ENCODE results near the gene CNTN4.

Gene CNTN4

DNA sequence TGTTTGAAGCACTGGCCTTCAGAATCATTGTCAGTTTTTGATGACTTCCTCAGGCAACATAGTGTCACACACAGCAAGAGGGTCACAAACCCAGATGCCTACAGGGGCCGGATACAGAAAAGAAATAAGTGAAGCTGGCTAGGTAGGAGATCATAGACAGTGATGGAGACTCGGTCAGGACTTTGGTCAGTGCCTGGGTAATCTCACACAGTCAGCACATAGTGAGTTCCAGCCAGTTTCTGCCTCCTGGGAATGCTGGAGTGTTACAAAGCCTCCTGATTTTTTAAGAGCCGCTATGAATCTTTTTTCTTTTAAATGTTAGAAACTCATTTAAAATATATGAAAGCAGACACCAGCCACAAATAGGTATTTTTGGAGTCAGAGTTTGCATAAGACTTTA, 612.4 kb downstream of the CNTN4 start:
- Histone ChIP-seq H3K27ac (ENCODE audit: low read depth, low read length, severe bottlenecking) (no peak overlapping the region), H3K4me1 (ENCODE audit: control insufficient read depth, insufficient read depth, low read length, poor library complexity, severe bottlenecking) (no peaks in the 10 kb centered on the region), H3K9me3 (ENCODE audit: control insufficient read depth, low read length) (no peaks in the 10 kb centered on the region), H3K36me3 (ENCODE audit: control insufficient read depth, insufficient read depth, low read length) (no peaks in the 10 kb centered on the region), H3K4me3 (ENCODE audit: extremely low read depth, insufficient read depth, low read length, poor library complexity, severe bottlenecking) (no peak overlapping the region)
- WGBS, 2 experiments (ENCODE audit: insufficient coverage in 2 of 2), result 63 to 82% methylated on average over 2 of the region's 3 CpGs

DNA sequence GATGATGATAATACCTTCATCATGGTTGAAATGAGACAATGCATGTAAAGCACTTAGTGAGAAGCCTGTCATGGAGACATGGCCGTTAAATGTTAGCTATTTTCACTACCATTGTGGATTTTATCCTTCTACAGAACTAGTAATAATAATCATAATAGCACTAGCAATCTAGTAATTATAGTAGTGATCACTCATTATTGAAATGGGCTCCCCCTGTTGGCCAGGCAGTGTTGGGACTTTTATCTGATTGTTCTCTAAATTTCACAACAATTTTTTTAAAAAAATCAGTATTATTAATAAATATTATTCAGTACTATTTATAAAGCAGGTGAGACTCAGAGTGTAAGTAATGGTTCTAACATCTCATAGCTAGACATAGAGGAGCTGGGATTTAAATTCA, 615.3 kb downstream of the CNTN4 start:
- Histone ChIP-seq H3K4me3 (ENCODE audit: extremely low read depth, insufficient read depth, low read length, poor library complexity, severe bottlenecking) (no peak overlapping the region), H3K27ac (ENCODE audit: low read depth, low read length, severe bottlenecking) (no peak overlapping the region), H3K36me3 (ENCODE audit: control insufficient read depth, insufficient read depth, low read length) (no peaks in the 10 kb centered on the region), H3K9me3 (ENCODE audit: control insufficient read depth, low read length) (no peaks in the 10 kb centered on the region), H3K4me1 (ENCODE audit: control insufficient read depth, insufficient read depth, low read length, poor library complexity, severe bottlenecking) (no peaks in the 10 kb centered on the region)
- no CpG with 5 or more reads among the region's 1 CpG for WGBS, 2 experiments (ENCODE audit: insufficient coverage in 2 of 2)

- H3K27ac ChIP-seq (ENCODE audit: low read depth, low read length, severe bottlenecking), result no peak overlapping the region
- no peaks in the 10 kb centered on the region for H3K4me1 ChIP-seq (ENCODE audit: control insufficient read depth, insufficient read depth, low read length, poor library complexity, severe bottlenecking)
- no peaks in the 10 kb centered on the region for H3K9me3 ChIP-seq (ENCODE audit: control insufficient read depth, low read length)
- H3K36me3 ChIP-seq (ENCODE audit: control insufficient read depth, insufficient read depth, low read length), result no peaks in the 10 kb centered on the region
- 100% methylated on average over 1 of the region's 5 CpGs; no CpG with 5 or more reads in 1 of the 2 experiments for WGBS, 2 experiments (ENCODE audit: insufficient coverage in 2 of 2)
- no peak overlapping the region for H3K4me3 ChIP-seq (ENCODE audit: extremely low read depth, insufficient read depth, low read length, poor library complexity, severe bottlenecking)
These were observed 616.2 kb downstream of the CNTN4 start for GRCh38 chr3:2714834-2715233.

- Histone ChIP-seq H3K9me3 (ENCODE audit: control insufficient read depth, low read length) (no peaks in the 10 kb centered on the region), H3K27ac (ENCODE audit: low read depth, low read length, severe bottlenecking) (no peak overlapping the region), H3K4me3 (ENCODE audit: extremely low read depth, insufficient read depth, low read length, poor library complexity, severe bottlenecking) (no peak overlapping the region), H3K36me3 (ENCODE audit: control insufficient read depth, insufficient read depth, low read length) (no peaks in the 10 kb centered on the region), H3K4me1 (ENCODE audit: control insufficient read depth, insufficient read depth, low read length, poor library complexity, severe bottlenecking) (no peaks in the 10 kb centered on the region)
- WGBS, 2 experiments (ENCODE audit: insufficient coverage in 2 of 2), result 100% methylated on average over 1 of the region's 3 CpGs; no CpG with 5 or more reads in 1 of the 2 experiments
These were observed 628.4 kb downstream of the CNTN4 start for GRCh38 chr3:2727101-2727500.

DNA sequence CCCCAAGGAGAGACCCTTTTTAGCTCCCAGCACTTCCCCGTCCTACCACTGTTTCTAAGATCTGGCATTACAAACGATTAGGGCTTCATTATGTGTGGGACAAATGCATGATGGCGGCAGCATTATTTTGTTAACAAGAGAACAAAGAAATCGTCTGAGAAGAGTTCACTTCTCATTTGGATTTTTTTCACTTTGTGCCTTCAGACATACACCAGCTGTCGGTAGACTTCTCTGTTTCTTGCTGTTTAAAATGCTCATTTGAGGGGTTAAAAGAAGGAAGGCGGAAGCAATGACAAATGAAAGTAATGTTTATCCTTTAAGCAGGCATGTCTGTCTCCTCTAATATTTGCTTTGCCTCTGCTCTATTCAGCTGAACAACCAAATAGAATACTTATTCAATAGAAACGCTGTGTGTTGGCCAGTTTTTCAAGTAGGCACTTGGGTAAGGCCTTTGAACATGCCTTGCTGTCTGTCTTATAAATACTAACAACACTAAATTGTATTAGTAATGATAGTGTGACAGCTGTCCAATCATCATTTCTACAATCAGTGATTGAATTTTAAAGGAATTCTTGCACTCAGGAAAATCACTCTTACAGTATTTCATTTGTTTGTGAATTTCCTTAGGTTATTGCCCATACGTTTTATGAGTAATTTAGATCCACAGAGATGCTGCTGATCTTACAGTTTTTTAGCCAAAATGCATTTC, 629.1 kb downstream of the CNTN4 start:
- H3K36me3 ChIP-seq (ENCODE audit: control insufficient read depth, insufficient read depth, low read length), result no peaks in the 10 kb centered on the region
- H3K27ac ChIP-seq (ENCODE audit: low read depth, low read length, severe bottlenecking), result no peak overlapping the region
- no peak overlapping the region for H3K4me3 ChIP-seq (ENCODE audit: extremely low read depth, insufficient read depth, low read length, poor library complexity, severe bottlenecking)
- WGBS, 2 experiments (ENCODE audit: insufficient coverage in 2 of 2), result 80 to 83% methylated on average over 1 to 4 of the region's 8 CpGs
- no peaks in the 10 kb centered on the region for H3K4me1 ChIP-seq (ENCODE audit: control insufficient read depth, insufficient read depth, low read length, poor library complexity, severe bottlenecking)
- no peaks in the 10 kb centered on the region for H3K9me3 ChIP-seq (ENCODE audit: control insufficient read depth, low read length)

DNA sequence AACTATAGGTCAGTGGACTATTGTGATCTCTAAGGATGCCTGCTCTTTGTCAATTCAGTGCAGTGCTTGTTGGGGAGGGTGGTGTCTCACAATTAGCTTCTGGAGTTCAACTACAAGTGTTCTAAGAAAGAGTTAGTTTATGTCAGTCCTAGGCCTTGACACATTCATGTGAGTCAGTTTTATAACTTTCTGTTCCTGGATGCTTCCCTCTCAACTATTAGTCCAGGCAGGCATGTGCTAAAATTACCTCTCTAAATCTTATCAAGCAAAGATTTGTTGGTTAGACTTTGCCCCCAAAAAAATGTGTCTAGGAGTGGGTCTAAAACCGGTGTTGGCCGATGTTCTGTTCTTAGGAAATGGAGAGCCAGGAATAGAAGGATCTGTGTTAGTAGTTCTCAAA, 633.2 kb downstream of the CNTN4 start:
- H3K4me1 ChIP-seq (ENCODE audit: control insufficient read depth, insufficient read depth, low read length, poor library complexity, severe bottlenecking), result no peaks in the 10 kb centered on the region

DNA sequence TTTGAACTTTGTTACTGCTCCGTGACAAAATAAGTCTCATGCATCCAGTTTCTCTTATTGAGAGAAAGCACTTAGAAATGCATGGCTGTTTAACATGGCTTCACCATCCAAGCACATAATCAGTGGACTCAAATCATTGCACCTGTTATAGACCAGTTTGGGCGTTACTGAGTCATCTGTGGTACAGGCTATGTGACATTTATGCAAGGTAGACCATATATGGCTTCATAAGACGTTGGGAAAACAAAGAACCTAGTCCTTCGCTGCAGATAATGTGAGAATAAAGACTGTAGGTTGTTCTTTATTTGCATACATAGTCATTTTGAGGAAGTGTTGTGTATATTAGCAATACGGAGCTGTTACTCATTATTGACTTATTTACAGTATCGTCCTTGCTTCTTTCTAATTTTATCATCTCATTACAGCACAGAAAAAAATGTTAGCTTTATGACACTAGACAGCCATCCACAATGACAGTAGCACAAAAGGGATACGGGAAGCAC, 636.8 kb downstream of the CNTN4 start:
- no peaks in the 10 kb centered on the region for H3K36me3 ChIP-seq (ENCODE audit: control insufficient read depth, insufficient read depth, low read length)
- no peaks in the 10 kb centered on the region for H3K4me1 ChIP-seq (ENCODE audit: control insufficient read depth, insufficient read depth, low read length, poor library complexity, severe bottlenecking)
- no peak overlapping the region for H3K27ac ChIP-seq (ENCODE audit: low read depth, low read length, severe bottlenecking)
- no peaks in the 10 kb centered on the region for H3K9me3 ChIP-seq (ENCODE audit: control insufficient read depth, low read length)
- 69 to 70% methylated on average over 2 to 4 of the region's 7 CpGs for WGBS, 2 experiments (ENCODE audit: insufficient coverage in 2 of 2)
- no peak overlapping the region for H3K4me3 ChIP-seq (ENCODE audit: extremely low read depth, insufficient read depth, low read length, poor library complexity, severe bottlenecking)

More for the DNA sequence above, 633.2 kb downstream of the CNTN4 start:
- Histone ChIP-seq H3K36me3 (ENCODE audit: control insufficient read depth, insufficient read depth, low read length) (no peaks in the 10 kb centered on the region), H3K4me3 (ENCODE audit: extremely low read depth, insufficient read depth, low read length, poor library complexity, severe bottlenecking) (no peak overlapping the region), H3K9me3 (ENCODE audit: control insufficient read depth, low read length) (no peaks in the 10 kb centered on the region), H3K27ac (ENCODE audit: low read depth, low read length, severe bottlenecking) (no peak overlapping the region)
- WGBS, 2 experiments (ENCODE audit: insufficient coverage in 2 of 2), result 87 to 100% methylated on average over 2 of the region's 2 CpGs

DNA sequence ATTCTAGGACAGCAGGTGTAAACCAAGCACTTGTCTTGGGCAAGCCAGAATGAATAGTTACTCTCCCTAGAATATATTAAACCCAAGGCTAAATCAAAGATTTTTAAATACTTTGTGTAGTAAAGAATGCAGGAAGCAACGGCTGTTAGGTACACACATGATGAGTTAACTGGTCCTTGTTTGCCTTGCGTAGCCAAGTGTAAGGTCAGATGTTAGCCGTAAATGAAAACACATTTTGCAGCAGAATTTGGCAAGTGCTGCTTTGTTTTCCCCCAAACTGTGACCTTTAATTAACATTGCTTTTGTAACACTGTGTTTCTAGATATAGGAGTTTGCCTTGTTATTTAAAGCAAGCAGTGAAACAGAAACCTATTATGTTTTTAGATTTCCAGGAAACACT, 642.9 kb downstream of the CNTN4 start:
- no peaks in the 10 kb centered on the region for H3K4me1 ChIP-seq (ENCODE audit: control insufficient read depth, insufficient read depth, low read length, poor library complexity, severe bottlenecking)
- H3K27ac ChIP-seq (ENCODE audit: low read depth, low read length, severe bottlenecking), result no peak overlapping the region
- no peaks in the 10 kb centered on the region for H3K9me3 ChIP-seq (ENCODE audit: control insufficient read depth, low read length)
- no peaks in the 10 kb centered on the region for H3K36me3 ChIP-seq (ENCODE audit: control insufficient read depth, insufficient read depth, low read length)
- 82 to 86% methylated on average over 3 of the region's 3 CpGs for WGBS, 2 experiments (ENCODE audit: insufficient coverage in 2 of 2)
- H3K4me3 ChIP-seq (ENCODE audit: extremely low read depth, insufficient read depth, low read length, poor library complexity, severe bottlenecking), result no peak overlapping the region

- 6 to 7% methylated on average over 4 to 5 of the region's 9 CpGs for WGBS, 2 experiments (ENCODE audit: insufficient coverage in 2 of 2)
- H3K4me1 ChIP-seq (ENCODE audit: control insufficient read depth, insufficient read depth, low read length, poor library complexity, severe bottlenecking), result peaks cover 7% of the 10 kb centered on the region
- H3K9me3 ChIP-seq (ENCODE audit: control insufficient read depth, low read length), result no peaks in the 10 kb centered on the region
- H3K36me3 ChIP-seq (ENCODE audit: control insufficient read depth, insufficient read depth, low read length), result no peaks in the 10 kb centered on the region
- no peak overlapping the region for H3K27ac ChIP-seq (ENCODE audit: low read depth, low read length, severe bottlenecking)
- no peak overlapping the region for H3K4me3 ChIP-seq (ENCODE audit: extremely low read depth, insufficient read depth, low read length, poor library complexity, severe bottlenecking)
These were observed 666.4 kb downstream of the CNTN4 start for GRCh38 chr3:2765002-2765579.

GRCh38 chr3:2770451-2770850, 671.8 kb downstream of the CNTN4 start:
- no peaks in the 10 kb centered on the region for H3K36me3 ChIP-seq (ENCODE audit: control insufficient read depth, insufficient read depth, low read length)
- peak overlapping the region; percentile 87 for H3K27ac ChIP-seq (ENCODE audit: low read depth, low read length, severe bottlenecking)
- H3K4me3 ChIP-seq (ENCODE audit: extremely low read depth, insufficient read depth, low read length, poor library complexity, severe bottlenecking), result no peak overlapping the region
- WGBS, 2 experiments (ENCODE audit: insufficient coverage in 2 of 2), result 14 to 44% methylated on average over 1 of the region's 2 CpGs
- H3K9me3 ChIP-seq (ENCODE audit: control insufficient read depth, low read length), result no peaks in the 10 kb centered on the region
- peaks cover 21% of the 10 kb centered on the region for H3K4me1 ChIP-seq (ENCODE audit: control insufficient read depth, insufficient read depth, low read length, poor library complexity, severe bottlenecking)

- no peaks in the 10 kb centered on the region for H3K36me3 ChIP-seq (ENCODE audit: control insufficient read depth, insufficient read depth, low read length)
- no peaks in the 10 kb centered on the region for H3K9me3 ChIP-seq (ENCODE audit: control insufficient read depth, low read length)
- H3K4me1 ChIP-seq (ENCODE audit: control insufficient read depth, insufficient read depth, low read length, poor library complexity, severe bottlenecking), result peaks cover 21% of the 10 kb centered on the region
- peak overlapping the region; percentile 87 for H3K27ac ChIP-seq (ENCODE audit: low read depth, low read length, severe bottlenecking)
- H3K4me3 ChIP-seq (ENCODE audit: extremely low read depth, insufficient read depth, low read length, poor library complexity, severe bottlenecking), result no peak overlapping the region
These were observed 672.5 kb downstream of the CNTN4 start for GRCh38 chr3:2771193-2771592.
